Caki2 (cell line): ENCODE results near the gene CD44. TPM values are rescaled to one million over a fixed set of nuclear protein-coding genes. Genes with fewer than 3 reads are reported as not detected.

ENCODE experiments used
- DNase-seq: peaks from one replicate; pipeline ENCODE4 v3.0.0-alpha.2; 2015; ENCODE audit warnings: low read depth
- in situ Hi-C: cut with HindIII; loops from 2 replicates; pipeline ENCODE4 v1.10.0; 2016; ENCODE audit warnings: low sequenced_read_pairs, low pct_unique_long_range_greater_than_20kb, mixed read lengths
- total RNA-seq: library from RNA; depleted of rRNA; stranded (reverse); fragments of >200 nt; shearing (Covaris generic); gene quantifications from 2 replicates; pipeline ENCODE4 v1.2.3, GENCODE V29; 2014; ENCODE audit warnings: low replicate concordance

The CD44 gene
- total RNA-seq, 1 experiment from 2014 or later = 219 TPM

DNA sequence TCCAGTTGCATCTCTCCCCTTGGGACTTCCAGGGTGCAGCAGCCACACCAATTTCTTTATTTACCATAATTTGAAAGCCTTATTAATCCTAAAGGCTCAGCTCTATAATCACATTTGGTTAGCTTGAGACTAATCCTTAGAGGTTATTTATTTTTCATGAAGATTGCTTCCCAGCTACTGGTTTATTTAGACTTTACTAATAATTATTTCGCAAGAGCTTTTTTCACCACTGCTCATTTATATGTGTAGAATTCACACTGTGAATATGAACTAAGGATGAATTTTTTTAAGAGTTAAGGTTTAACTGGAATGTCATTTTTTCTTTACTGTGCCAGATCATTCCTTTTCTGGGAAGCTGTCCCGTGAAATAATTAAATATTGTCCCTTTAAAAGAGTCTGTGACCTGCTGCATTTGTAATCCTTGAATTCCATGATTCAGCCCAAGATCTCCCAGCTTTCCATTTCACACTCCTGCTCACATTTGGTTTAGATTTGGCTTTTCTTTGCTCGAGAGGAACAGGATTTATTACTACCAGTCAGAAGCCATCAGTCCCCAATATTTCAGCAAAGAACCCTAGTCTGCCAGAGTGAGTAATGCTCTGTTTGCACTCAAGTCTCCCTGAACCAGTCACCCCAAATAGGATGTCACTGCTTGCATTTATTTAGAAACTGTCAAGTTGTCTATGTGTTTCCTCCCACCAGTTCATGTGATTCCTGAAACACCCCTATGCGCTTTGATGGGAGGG, 4.4 kb upstream of the CD44 start:
- DNase-seq = no peak
- in situ Hi-C loops = no loop called here

DNA sequence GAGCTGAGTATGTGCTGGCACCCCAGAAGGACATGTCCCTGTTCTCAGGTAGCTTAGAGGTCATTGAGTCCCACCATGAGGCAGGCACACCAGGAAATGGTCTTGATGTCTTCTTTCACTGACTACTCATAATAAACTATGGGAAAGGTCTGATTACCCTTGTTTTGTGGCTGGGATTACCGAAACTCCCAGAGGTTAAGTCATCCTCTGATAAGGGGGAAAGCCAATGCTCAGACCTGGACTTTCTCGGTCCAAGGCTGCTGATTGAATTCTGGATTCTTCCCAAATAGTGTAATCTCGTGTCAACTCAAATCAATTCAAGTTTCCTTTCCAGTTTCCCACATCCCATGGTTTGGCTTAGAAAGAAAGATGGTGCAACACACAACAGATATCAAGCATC, 3.7 kb upstream of the CD44 start:
- no peak for DNase-seq
- in situ Hi-C loops = no loop called here

DNA sequence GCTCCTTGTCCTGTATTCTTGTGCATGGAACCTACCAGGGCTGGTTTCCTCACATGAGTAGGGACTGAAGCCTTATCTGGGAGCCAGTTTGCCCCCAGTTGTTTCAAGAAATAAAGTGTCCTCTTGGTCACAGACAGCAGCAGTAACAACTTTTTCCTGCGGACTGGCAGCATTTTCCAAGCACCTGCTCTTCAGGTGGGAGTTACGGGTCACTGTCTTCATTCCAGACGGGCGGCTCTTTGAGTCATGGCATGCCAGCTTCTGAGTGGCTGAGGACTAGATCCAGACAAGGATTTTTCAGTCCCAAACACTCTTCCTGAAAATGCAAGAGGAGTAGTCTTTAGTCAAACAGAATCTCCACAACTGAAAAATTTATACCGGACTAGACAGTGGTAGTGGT, 2.7 kb upstream of the CD44 start:
- peak; percentile 23 for DNase-seq

DNA sequence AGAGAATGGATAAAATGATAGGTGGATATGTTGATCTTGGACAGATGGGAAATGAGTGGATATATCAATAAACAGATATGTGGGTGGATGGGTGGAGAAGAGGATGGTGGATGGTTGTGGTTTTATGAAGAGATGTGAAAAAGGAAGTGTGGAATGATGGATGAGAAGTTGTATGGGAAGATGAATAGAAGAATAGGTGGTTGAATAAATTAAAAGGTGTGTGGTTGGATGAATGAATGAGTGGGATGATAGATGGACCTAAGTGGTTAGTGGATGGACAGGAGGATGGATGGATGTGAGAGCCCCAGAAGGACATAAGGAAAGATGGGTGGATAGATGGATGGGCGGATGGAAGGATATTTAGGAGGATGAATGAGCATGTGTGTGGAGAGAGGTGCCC, 913 bp upstream of the CD44 start:
- DNase-seq = no peak

More for the DNA sequence above, 2.7 kb upstream of the CD44 start:
- in situ Hi-C loops = no loop called here

DNA sequence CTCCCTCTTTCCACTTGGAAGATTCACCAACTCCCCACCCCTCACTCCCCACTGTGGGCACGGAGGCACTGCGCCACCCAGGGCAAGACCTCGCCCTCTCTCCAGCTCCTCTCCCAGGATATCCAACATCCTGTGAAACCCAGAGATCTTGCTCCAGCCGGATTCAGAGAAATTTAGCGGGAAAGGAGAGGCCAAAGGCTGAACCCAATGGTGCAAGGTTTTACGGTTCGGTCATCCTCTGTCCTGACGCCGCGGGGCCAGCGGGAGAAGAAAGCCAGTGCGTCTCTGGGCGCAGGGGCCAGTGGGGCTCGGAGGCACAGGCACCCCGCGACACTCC, 397 bp upstream of the CD44 start:
- in situ Hi-C loops = no loop called here
- no peak for DNase-seq

More for the DNA sequence above, 913 bp upstream of the CD44 start:
- in situ Hi-C loops = no loop called here

DNA sequence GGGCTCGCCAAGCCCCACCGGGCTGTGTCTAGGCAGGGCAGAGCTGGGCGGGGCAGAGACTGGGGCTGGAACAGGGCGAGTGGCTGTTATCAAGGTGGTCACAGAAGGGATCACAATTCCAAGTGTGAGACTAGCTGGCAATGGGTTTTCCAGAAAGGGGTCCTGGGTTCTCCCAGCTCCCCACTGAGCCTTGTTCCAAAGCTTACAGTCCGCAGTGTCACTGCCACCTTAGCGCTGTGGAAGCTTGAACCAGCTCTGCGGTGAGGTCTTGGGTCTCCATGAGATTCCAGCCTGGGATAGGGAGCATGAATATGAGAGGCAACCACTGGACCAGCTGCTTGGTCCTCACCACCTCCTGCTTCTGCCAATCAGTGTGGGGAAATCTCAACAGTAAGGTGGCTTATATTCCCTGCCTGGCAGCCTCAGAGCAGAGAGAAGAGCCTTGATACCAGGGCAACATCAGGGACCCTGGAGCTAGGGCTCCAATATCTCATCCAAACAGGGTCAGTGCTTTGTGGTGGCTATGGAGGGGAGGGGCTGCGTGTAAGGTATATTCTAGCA, 831 bp downstream of the CD44 start:
- DNase-seq = peak; percentile 46

DNA sequence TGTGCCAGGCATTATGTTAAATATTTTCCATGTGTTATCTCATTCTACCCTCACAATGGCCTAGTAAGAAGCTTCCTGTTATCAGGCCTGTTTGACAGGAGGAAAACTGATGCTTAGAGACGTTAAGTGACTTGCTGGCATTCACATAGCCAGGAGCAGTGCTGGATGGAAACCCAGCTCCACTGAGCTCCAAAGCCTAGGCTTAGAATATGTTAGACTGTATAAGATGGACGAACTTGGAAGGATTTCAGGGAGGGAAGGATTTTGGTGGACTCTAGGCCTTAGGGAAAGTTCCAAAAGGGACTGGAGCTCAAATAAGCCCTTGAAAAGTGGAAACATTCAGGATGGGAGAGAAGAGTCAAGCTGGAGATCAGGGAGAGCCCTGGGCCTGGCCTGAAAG, 2.1 kb downstream of the CD44 start:
- in situ Hi-C loops = no loop called here
- no peak for DNase-seq

More for the DNA sequence above, 831 bp downstream of the CD44 start:
- in situ Hi-C loops = no loop called here

DNA sequence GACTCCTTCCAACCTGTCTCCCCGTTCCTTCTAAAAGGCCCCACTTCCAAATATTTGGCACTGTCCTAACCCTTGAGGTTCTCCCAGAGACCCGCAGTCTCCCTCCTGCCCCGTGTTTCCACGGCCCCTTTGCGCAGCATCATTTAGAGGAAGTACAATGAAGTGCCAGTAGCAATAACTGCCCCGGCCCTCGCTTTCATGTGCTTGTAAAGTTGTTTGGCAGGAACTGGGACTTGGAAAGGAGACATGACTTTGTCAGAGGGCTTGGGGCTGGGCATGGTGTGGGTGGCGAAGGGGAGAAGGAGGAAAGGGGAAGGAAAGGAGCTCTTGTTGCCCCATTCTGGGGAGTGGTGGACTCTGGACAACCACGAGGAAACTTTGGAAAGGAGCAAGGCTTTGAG, 2.6 kb downstream of the CD44 start:
- in situ Hi-C loops = no loop called here
- no peak for DNase-seq

DNA sequence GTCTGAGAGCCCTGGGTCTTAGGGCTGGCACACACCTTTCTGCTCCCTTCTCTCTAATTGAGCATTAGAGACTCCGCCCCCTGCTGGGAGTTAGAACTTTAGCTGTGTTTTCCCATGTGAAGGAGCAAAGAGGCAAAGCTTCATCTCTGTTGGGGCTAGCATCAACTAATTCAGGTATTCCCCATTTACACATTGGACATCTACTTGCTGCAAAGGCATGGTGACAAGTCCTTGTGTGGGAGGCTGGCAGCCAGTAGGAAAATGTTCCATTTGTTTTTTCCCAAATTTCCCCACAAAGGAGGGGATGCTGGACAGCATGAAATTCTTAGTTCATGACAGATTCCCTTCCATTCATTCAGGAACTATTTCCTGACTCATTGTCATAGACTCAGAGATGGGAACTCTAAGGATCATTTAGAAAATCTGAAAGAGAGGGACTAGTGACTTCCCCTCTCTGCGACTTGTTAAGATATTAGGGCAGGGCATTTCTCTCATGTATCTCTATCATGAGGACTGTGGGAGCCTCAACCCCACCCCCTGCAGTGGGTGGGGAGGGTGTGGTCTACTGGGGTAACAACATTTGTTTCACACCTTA, 3.6 kb downstream of the CD44 start:
- DNase-seq = peak; percentile 68

DNA sequence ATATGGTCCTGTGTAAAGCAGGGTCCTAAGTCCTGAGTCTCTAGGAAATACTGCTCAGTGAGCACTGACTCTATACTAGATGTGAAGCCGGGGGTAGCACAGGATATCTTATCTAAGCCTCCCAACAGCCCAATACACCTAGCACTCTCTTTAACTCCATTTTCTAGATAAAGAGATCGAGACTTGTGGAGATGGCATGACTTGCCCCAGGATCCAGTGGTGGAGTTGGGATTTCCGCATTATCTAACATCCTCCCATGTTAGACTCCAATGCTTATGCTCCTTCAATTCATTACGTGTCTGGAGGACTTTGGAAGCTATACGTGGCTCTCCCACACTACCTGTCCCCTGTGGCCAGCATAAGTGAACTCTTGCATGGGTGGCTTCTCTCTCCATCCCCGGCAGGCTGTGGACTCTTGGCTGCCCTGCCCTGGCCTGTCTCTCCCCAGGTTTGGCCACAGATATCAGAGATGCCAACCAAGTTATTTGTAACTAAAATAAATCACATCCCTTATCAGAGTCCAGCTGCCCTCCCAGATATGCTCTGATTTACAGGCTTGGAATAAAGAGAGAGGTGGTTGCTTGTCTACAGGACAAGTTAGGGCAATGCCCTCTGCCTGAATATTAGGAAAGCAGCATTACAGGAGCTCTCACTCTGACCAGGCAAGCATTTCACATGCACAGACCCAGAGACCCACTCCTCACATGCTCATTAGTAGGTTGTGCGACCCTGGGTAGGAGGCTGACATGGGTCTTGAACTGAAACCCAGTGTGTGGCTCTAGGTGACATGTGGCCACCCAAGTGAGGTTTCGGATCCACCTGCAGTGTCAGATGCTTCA, 4.5 kb downstream of the CD44 start:
- no peak for DNase-seq

More for the DNA sequence above, 3.6 kb downstream of the CD44 start:
- in situ Hi-C loops = no loop called here

DNA sequence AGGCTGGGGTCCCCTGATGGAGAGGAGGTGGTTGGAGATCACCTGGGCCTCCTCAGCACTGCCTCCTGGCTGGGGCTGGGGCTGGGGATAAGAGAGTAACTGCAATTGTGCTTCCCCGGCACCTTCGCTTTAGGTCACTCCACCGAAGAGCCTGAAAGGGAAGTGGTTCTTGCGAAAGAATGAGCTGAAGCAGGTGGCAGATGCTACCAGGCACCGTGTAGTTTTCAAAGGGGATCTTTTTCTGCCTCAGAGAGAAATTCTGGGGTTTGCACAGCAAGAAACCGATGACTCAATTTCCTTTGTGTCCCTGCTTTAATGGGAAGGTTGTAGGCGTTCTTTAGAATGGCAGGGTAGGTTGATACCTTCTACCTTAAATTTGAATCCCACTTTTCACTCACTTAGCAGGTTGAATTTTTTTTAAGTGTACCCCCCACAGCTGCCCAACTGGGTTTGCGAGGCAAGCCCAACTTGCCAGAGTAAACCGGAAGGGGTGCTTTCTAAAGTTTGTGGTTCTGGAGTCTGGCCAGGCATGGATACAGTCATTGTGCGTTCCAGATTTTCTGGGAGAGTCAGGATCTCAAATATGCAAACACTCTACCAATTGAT, 5.3 kb downstream of the CD44 start:
- in situ Hi-C loops = no loop called here
- DNase-seq = no peak

More for the DNA sequence above, 4.5 kb downstream of the CD44 start:
- in situ Hi-C loops = no loop called here

DNA sequence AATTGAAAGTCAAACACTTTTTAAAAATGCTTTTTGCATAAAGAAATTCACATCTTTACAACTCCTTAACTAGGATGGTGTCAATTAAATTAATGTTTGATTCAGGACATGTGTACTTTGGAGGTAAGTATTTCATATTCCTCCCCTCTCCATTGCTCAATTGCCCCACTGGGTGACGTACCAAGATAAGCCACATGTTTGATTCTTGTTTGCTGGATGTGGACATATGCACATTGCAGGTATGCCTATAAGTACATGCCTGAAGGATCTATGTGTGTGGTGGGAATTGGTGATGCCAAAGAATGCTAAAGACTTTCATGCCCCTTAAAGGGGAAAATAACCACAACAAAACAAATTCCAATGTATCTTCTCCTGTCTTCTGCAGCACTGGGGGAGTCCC, 5.8 kb downstream of the CD44 start:
- DNase-seq = no peak
- in situ Hi-C loops = no loop called here

DNA sequence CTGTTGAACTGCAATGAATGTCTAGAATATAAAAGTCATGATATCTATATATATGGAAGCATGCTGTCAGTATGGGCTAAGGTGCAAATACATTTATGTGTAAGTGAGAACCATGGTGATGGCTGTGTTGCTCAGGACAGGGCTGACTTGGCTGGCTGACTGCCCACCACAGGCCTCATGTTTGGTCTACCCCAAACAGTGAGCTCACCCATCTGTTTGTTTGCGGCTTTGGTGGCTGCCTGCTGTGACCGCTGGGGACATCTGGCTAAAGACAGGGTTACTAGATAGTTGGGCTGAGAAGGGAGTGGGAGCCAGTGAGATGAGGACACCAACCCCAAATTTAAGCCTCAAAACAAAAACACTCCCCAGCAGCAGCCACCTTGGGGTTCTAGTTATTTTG, 6.3 kb downstream of the CD44 start:
- in situ Hi-C loops = no loop called here
- peak; percentile 55 for DNase-seq

DNA sequence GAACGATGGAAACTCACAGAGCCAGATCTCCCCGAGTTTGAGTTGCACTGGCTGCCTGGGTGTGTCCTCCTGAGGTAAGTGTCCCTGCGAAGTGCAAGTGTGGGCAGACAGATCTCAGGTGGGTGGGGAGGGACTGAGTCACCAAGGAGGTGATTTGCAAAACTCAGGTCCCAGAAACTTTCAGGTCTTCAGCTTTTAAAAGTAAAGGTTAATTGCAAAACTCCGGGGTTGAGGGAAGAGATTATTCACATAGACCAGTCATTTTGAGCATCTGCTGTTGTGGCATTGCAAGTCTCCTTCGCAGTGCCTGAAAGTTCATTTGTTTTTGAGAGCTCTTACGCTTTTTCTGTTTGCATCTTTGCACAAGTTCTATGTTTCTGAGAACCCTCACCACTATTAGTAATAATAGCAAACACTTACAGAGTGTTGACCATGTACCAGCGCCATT, 7.1 kb downstream of the CD44 start:
- no peak for DNase-seq
- in situ Hi-C loops = no loop called here

DNA sequence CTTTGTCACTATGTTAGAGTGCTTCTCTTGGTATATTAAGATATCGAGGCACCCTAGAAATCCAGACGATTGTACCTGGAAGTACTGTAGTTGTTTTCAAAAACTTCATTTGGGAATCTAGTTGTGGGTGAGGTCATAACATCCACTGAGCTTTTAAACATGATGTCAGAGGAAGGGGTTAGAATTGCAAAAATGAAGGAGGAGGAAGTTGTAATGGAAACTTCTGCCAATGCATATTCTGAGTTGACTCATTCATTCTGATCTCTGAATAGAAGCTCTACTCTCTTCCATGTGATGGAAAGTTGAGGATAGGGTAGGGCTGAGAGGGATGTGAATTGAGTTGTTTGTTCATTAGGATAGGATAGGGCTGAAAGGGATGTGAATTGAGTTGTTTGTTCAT, 7.7 kb downstream of the CD44 start:
- DNase-seq = no peak
- in situ Hi-C loops = no loop called here

DNA sequence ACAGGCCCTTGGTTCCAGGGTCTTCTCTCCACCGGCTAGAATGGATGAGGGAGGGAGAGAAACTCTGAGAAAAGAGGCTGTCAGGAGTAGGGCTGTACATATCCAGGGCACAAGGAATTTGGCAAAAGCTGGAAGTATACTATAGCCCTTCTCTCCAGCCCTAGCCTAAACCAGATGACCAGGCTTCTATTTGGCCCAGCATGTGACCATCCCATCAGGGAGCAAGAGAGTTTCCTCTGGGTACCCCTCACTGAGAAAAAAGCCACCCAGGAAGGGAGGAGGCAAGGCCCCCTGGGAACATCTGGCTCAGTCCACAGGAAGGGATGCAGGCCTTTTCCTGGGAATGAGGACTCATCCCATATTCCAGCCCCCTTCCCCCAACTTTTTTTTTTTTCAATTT, 8.3 kb downstream of the CD44 start:
- in situ Hi-C loops = no loop called here
- no peak for DNase-seq

DNA sequence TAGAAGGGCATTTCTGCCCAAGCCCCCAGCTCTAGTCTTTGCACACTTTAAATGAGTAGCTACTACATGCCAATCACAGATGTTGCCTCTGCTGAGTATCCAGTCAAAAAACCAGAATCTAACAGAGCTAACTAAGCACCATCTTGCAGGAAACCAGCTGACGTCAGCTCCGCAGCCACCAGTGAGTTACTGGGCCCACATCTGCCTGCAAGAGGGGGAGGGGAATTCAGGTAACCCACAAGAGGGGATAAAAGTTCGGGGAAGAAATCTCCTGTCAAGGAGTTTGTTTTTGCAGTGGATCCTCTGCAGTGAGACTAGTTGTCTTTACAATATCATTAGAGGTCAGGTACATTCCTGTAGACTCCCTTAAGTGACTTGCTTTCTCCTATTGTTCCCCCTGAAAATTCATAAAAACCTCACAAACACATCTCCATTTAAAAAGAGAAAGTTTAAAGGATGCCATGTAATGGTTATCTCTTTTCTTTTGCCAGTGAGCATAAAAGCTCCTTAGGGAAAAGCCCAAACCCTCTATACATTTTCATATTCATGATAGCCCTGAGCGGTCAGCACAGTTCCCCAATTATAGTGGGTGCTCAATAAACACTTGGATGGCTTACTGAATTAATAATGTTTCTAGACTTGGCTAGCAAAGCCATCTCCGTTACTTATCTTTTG, 9.3 kb downstream of the CD44 start:
- DNase-seq = no peak
- in situ Hi-C loops = no loop called here

DNA sequence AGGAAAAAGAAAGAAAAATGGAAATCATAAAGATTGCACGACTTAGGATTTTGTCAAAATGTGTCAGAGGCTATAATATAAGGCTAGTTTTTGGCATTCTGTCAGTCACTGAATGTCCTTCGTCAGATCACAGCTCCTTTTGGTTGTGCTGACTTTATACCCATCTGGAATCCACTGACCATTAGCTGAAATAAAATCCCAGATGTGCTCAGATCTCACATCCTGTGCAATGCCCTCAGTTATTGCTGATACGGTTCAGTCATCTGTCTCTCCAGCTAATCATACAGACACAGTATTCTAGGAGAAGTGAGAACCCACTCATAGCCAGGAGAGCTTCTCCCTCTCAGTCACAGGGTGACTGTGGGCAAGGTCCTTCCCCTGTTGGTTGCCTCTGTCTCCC, 11.5 kb downstream of the CD44 start:
- in situ Hi-C loops = no loop called here

More for the DNA sequence above, 11.5 kb downstream of the CD44 start:
- no peak for DNase-seq
